Measurements from ENCODE around the gene TRIM7. TPM values are rescaled to one million over a fixed set of nuclear protein-coding genes. Genes with fewer than 3 reads are reported as not detected.

The TRIM7 gene
- total and polyA plus RNA-seq, 9 of the 15 experiments (the other 6 are each of a cell fraction or from before 2014, with no cell fraction given), result 2.6 to 14.9 (median 8.9) TPM

GRCh38 chr5:181163487-181164075, 41.4 kb downstream of the TRIM7 start (continued):
- TF ChIP-seq ZBTB40 (IDR thresholded peaks at IDR 0.05) (peak; percentile 80), ZBTB40 (CRISPR knock-in tag; IDR thresholded peaks at IDR 0.05) (no peak), MAZ (CRISPR knock-in tag; conservative IDR thresholded peaks at IDR 0.05 in 1 of 2, IDR thresholded peaks at IDR 0.05 in 1 of 2) (peak; percentile 30 to 35; a peak in 1 of 4 replicates), ATF7 (IDR thresholded peaks at IDR 0.05) (peak; percentile 37), ZC3H8 (IDR thresholded peaks at IDR 0.05) (0 out of 2 replicates have a peak, but pooled peaks have one; percentile 46), NFRKB (IDR thresholded peaks at IDR 0.05; ENCODE audit: low read depth) (peak; percentile 65; the same call in 1 of the 2 replicates), RBBP5 (IDR thresholded peaks at IDR 0.05; ENCODE audit: borderline replicate concordance, insufficient read depth, low read length, poor library complexity, severe bottlenecking) (peak; percentile 38), MIER1 (IDR thresholded peaks at IDR 0.05; ENCODE audit: low read depth) (peak; percentile 24; the same call in 1 of the 2 replicates), MECOM (CRISPR knock-in tag; IDR thresholded peaks at IDR 0.05) (0 out of 2 replicates have a peak, but pooled peaks have one; percentile 19), MNT (conservative IDR thresholded peaks at IDR 0.05) (peak; percentile 38 to 67; a peak in 3 of 4 replicates), ZNF280A (IDR thresholded peaks at IDR 0.05; ENCODE audit: low read depth, partially characterized antibody) (no peak)
- TF ChIP-seq, protein P1, sequence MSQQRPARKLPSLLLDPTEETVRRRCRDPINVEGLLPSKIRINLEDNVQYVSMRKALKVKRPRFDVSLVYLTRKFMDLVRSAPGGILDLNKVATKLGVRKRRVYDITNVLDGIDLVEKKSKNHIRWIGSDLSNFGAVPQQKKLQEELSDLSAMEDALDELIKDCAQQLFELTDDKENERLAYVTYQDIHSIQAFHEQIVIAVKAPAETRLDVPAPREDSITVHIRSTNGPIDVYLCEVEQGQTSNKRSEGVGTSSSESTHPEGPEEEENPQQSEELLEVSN (IDR thresholded peaks at IDR 0.05; ENCODE audit: borderline replicate concordance in 1 of 2, extremely low read depth in 1 of 2, insufficient read depth in 1 of 2, insufficient read length in 1 of 2, low read depth in 1 of 2, low read length in 1 of 2, poor library complexity in 1 of 2, severe bottlenecking in 1 of 2), result peak in 1 of 2 experiments; percentile 16
